Endodermal cell (in vitro differentiated cells): ENCODE measurements around the gene HOXB3. TPM values are rescaled to one million over a fixed set of nuclear protein-coding genes. Genes with fewer than 3 reads are reported as not detected.

Source experiments
- DNase-seq: peaks from one replicate; pipeline ENCODE4 v3.0.0-alpha.2; 2017
- H3K27ac ChIP-seq: 2 replicates; pipeline ENCODE4 v1.5.1; 2013; ENCODE audit warnings: mild to moderate bottlenecking, low read depth, low read length, moderate library complexity
- H3K27me3 ChIP-seq: 2 replicates; pipeline ENCODE4 v1.6.1; 2013; ENCODE audit warnings: mild to moderate bottlenecking, low read length, moderate library complexity; ENCODE audit not compliant: insufficient read depth, control insufficient read depth, poor library complexity, severe bottlenecking
- H3K36me3 ChIP-seq: 2 replicates; pipeline ENCODE4 v1.7.0; 2013; ENCODE audit warnings: mild to moderate bottlenecking, low read length, moderate library complexity; ENCODE audit not compliant: control insufficient read depth, insufficient read depth
- H3K4me1 ChIP-seq: one replicate; pipeline ENCODE4 v1.7.0; 2013; ENCODE audit warnings: low read length; ENCODE audit not compliant: control insufficient read depth, insufficient read depth
- H3K4me3 ChIP-seq: 2 replicates; pipeline ENCODE4 v1.5.1; 2013; ENCODE audit warnings: mild to moderate bottlenecking, low read length, moderate library complexity
- H3K9ac ChIP-seq: 2 replicates; pipeline ENCODE4 v1.6.1; 2013; ENCODE audit warnings: mild to moderate bottlenecking, low read length, moderate library complexity; ENCODE audit not compliant: poor library complexity, severe bottlenecking; ENCODE audit errors: extremely low read depth
- H3K9me3 ChIP-seq: 2 replicates; pipeline ENCODE4 v1.6.1; 2013; ENCODE audit warnings: mild to moderate bottlenecking, low read length, moderate library complexity; ENCODE audit not compliant: control insufficient read depth
- H3K27ac Mint-ChIP-seq: 2 replicates; pipeline ENCODE4 v1.8.0; 2020; ENCODE audit warnings: mixed read lengths
- H3K27me3 Mint-ChIP-seq: 2 replicates; pipeline ENCODE4 v1.8.0; 2021; ENCODE audit warnings: mild to moderate bottlenecking, mixed read lengths; ENCODE audit not compliant: insufficient read depth
- H3K36me3 Mint-ChIP-seq: 2 replicates; pipeline ENCODE4 v1.8.0; 2020; ENCODE audit warnings: low read depth, mixed read lengths
- H3K4me1 Mint-ChIP-seq: 2 replicates; pipeline ENCODE4 v1.8.0; 2020; ENCODE audit warnings: mixed read lengths
- H3K4me3 Mint-ChIP-seq: 2 replicates; pipeline ENCODE4 v1.8.0; 2020; ENCODE audit warnings: mild to moderate bottlenecking, moderate library complexity, mixed read lengths
- H3K9me3 Mint-ChIP-seq: 2 replicates; pipeline ENCODE4 v1.8.0; 2020; ENCODE audit warnings: mild to moderate bottlenecking, mixed read lengths
- CTCF ChIP-seq: fragments of 200-600 bp; sonication (generic); conservative IDR thresholded peaks from 2 replicates; pipeline ENCODE4 v1.5.0; 2021; ENCODE audit warnings: antibody characterized with exemption, mild to moderate bottlenecking
- WGBS, 2 experiments: methylation state at CpG; one replicate each; pipeline versions ENCODE4 v1.1.5 to v1.1.7; 2013; ENCODE audit warnings: missing lambda C conversion rate in 2 of 2, mixed read lengths in 1 of 2; ENCODE audit not compliant: insufficient coverage in 1 of 2, insufficient read length in 1 of 2; 5-methylcytosine and 5-hydroxymethylcytosine counted together
- total RNA-seq, 2 donors: library from RNA; stranded (reverse); fragmentation: NEBNext Ultra II Directional in 1 of 2; extraction: Animal tissue kit (Norgen Biotek cat#: 25700) in 1 of 2; gene quantifications; 2 replicates in 1 of 2; 3 replicates in 1 of 2; pipeline ENCODE4 v1.2.1, GENCODE V29; 2021

Gene HOXB3
- total RNA-seq, 2 donors from 2014 or later: not detected

GRCh38 chr17:48527547-48527932 lies 62.5 kb downstream of the HOXB3 start:
- H3K27me3 Mint-ChIP-seq: peaks cover 100% of the 10 kb centered on the region
- Histone ChIP-seq H3K27me3 (peaks cover 95% of the 10 kb centered on the region), H3K4me3 (no peak overlapping the region), H3K27ac (peak overlapping the region; percentile 55), H3K9me3 (no peaks in the 10 kb centered on the region), H3K36me3 (no peaks in the 10 kb centered on the region), H3K4me1 (no peaks in the 10 kb centered on the region), H3K9ac (no peak overlapping the region)
- no peak for DNase-seq
- H3K9me3 Mint-ChIP-seq: no peaks in the 10 kb centered on the region
- 12 to 28% methylated on average over 6 to 12 of the region's 14 CpGs for WGBS, 2 experiments
- no peak overlapping the region for H3K27ac Mint-ChIP-seq
- peaks cover 18% of the 10 kb centered on the region for H3K4me1 Mint-ChIP-seq
- H3K4me3 Mint-ChIP-seq: peak overlapping the region; percentile 45
- H3K36me3 Mint-ChIP-seq: no peaks in the 10 kb centered on the region
- TF ChIP-seq CTCF: no peak

- H3K27ac ChIP-seq: peak overlapping the region; percentile 55
- peaks cover 100% of the 10 kb centered on the region for H3K27me3 Mint-ChIP-seq
- H3K4me1 ChIP-seq: peaks cover 6% of the 10 kb centered on the region
- H3K27me3 ChIP-seq: peaks cover 89% of the 10 kb centered on the region
- H3K9me3 Mint-ChIP-seq: no peaks in the 10 kb centered on the region
- no peaks in the 10 kb centered on the region for H3K36me3 ChIP-seq
- H3K4me1 Mint-ChIP-seq: peaks cover 24% of the 10 kb centered on the region
- H3K4me3 Mint-ChIP-seq: peak overlapping the region; percentile 45
- no peak overlapping the region for H3K4me3 ChIP-seq
- no peaks in the 10 kb centered on the region for H3K9me3 ChIP-seq
- no peak overlapping the region for H3K9ac ChIP-seq
- TF ChIP-seq CTCF: no peak
- DNase-seq: peak; percentile 95
- no peaks in the 10 kb centered on the region for H3K36me3 Mint-ChIP-seq
- WGBS, 2 experiments: 4 to 13% methylated on average over 33 to 58 of the region's 59 CpGs
- H3K27ac Mint-ChIP-seq: no peak overlapping the region
These were observed 63.2 kb downstream of the HOXB3 start for GRCh38 chr17:48526608-48527546.

- Mint-ChIP-seq H3K4me1 (peaks cover 21% of the 10 kb centered on the region), H3K27me3 (peaks cover 98% of the 10 kb centered on the region), H3K27ac (no peak overlapping the region), H3K4me3 (no peak overlapping the region), H3K36me3 (no peaks in the 10 kb centered on the region), H3K9me3 (no peaks in the 10 kb centered on the region)
- Histone ChIP-seq H3K27me3 (peaks cover 57% of the 10 kb centered on the region), H3K27ac (no peak overlapping the region), H3K9ac (no peak overlapping the region), H3K4me3 (no peak overlapping the region), H3K36me3 (no peaks in the 10 kb centered on the region), H3K4me1 (peaks cover 6% of the 10 kb centered on the region), H3K9me3 (no peaks in the 10 kb centered on the region)
- 87 to 92% methylated on average over 5 to 6 of the region's 6 CpGs for WGBS, 2 experiments
- peak; percentile 60 for TF ChIP-seq CTCF
- no peak for DNase-seq
These were observed 67.0 kb downstream of the HOXB3 start for GRCh38 chr17:48523010-48523409.
